ENCODE data around the gene SPAG17.

- no peak for TF ChIP-seq CTCF (IDR thresholded peaks at IDR 0.05)
- TF ChIP-seq POLR2A (IDR thresholded peaks at IDR 0.05): no peak
Measured at GRCh38 chr1:117905019-117905418, 280.0 kb downstream of the SPAG17 start.
